ENCODE results near the gene SGSM1.

DNA sequence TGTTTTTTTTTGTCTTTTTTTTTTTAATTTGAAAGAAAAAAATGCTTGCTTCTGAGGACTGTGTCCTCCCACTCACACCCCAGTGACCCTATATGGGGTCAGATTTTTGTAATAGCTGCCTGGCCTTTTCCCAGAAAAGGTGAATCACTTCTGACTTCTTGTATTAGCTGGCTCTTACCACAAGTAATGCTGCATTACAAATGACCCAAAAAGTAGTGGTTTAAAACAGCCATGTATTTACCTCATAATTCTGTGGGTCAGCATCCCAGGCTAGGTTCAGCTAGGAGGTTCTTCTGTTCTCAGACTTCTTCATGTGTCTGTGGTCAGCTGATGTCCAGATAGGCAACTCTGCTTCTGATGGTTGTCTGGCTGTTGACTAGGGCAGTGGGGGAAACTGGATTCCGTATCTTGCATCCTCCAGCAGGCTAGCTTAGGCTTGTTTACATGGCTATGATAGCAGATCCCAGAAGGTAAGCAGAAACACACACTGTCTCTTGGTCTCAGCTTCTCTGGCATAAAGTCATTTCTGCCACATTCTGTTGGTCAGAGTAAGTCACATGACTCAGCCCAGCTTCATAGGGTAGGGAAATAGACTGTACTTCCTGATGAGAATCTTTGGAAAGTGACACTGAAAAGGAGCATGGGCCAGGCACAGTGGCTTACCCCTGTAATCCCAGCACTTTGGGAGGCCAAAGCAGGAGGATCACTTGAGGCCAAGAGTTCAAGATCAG, 121.0 kb downstream of the SGSM1 start:
- TF ChIP-seq, protein P1, sequence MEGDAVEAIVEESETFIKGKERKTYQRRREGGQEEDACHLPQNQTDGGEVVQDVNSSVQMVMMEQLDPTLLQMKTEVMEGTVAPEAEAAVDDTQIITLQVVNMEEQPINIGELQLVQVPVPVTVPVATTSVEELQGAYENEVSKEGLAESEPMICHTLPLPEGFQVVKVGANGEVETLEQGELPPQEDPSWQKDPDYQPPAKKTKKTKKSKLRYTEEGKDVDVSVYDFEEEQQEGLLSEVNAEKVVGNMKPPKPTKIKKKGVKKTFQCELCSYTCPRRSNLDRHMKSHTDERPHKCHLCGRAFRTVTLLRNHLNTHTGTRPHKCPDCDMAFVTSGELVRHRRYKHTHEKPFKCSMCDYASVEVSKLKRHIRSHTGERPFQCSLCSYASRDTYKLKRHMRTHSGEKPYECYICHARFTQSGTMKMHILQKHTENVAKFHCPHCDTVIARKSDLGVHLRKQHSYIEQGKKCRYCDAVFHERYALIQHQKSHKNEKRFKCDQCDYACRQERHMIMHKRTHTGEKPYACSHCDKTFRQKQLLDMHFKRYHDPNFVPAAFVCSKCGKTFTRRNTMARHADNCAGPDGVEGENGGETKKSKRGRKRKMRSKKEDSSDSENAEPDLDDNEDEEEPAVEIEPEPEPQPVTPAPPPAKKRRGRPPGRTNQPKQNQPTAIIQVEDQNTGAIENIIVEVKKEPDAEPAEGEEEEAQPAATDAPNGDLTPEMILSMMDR (IDR thresholded peaks at IDR 0.05): no peak
- TF ChIP-seq POLR2A (IDR thresholded peaks at IDR 0.05) (no peak), POLR2AphosphoS5 (IDR thresholded peaks at IDR 0.05) (no peak)

Measured in breast epithelium (tissue), 3 donors.